ENCODE data around the gene PPIL6. TPM values are rescaled to one million over a fixed set of nuclear protein-coding genes. Genes with fewer than 3 reads are reported as not detected.

The PPIL6 gene
- total RNA-seq, 4 donors from 2014 or later = 1.2 to 16.5 (median 4.8) TPM

DNA sequence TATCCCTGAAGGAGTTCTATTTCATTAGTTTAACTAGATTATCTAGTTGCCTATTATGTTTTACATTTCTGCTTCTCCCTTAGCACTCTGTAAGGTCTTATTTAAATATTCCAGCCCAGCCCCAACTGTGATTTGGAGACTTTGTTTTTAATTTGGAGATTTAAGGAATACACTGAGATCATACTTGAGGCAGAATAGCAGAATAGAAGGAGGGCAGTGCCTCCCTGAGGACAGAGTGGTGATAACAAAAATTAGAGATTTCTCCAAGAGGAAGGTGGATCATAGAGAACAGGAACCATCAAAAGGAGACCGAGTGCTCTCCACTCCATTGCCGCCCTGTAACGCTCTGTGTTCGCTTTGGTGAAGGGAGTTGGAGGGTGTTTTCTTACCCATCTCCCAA, 43.4 kb downstream of the PPIL6 start:
- H3K36me3 ChIP-seq = peaks cover 0 to 4% (median 0%) of the 10 kb centered on the region in 3 donors
- DNase-seq (ENCODE audit: low spot score in 2 of 2) = no peak
- no peak overlapping the region for H3K27ac ChIP-seq
- no peaks in the 10 kb centered on the region for H3K27me3 ChIP-seq
- TF ChIP-seq, protein P1, sequence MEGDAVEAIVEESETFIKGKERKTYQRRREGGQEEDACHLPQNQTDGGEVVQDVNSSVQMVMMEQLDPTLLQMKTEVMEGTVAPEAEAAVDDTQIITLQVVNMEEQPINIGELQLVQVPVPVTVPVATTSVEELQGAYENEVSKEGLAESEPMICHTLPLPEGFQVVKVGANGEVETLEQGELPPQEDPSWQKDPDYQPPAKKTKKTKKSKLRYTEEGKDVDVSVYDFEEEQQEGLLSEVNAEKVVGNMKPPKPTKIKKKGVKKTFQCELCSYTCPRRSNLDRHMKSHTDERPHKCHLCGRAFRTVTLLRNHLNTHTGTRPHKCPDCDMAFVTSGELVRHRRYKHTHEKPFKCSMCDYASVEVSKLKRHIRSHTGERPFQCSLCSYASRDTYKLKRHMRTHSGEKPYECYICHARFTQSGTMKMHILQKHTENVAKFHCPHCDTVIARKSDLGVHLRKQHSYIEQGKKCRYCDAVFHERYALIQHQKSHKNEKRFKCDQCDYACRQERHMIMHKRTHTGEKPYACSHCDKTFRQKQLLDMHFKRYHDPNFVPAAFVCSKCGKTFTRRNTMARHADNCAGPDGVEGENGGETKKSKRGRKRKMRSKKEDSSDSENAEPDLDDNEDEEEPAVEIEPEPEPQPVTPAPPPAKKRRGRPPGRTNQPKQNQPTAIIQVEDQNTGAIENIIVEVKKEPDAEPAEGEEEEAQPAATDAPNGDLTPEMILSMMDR (IDR thresholded peaks at IDR 0.05) = peak in 2 of 5 experiments; percentile 5 to 18
- TF ChIP-seq POLR2A (IDR thresholded peaks at IDR 0.05) (no peak), EP300 (IDR thresholded peaks at IDR 0.05) (no peak)
- no peak overlapping the region for H3K4me3 ChIP-seq
- no peaks in the 10 kb centered on the region for H3K4me1 ChIP-seq
- H3K9me3 ChIP-seq = no peaks in the 10 kb centered on the region
- WGBS, 2 donors = 63 to 85% methylated on average over 4 of the region's 4 CpGs

DNA sequence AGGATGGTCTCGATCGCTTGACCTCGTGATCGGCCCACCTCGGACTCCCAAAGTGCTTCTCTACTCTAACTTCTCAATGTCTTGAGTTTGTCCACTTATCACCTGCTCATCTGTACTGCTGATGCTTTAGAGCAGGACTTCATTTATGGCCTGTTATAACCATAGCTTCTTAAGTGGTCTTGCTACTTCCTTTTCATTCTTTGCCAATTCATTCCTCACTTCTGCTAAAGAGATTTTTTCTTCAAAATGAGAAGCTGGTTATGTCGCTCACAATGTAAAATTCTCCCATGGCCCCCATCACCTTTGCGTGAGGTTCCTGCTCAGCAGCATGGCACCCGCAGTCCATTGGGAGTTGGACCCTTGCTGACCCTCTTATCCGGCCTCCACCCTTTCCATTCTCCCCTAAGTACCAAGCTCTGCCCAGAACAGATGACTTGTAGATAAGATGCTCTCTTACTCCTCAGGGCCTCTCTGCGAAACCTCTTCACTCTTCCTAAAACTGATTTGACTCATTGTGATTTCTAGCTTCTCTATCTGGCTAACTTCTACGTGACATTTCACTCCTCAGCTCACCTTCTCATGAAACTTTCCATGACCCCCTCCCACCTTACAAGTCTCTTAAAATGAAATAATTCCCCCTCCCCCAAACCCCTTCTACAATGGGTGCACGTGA, 44.2 kb downstream of the PPIL6 start:
- peaks cover 0 to 4% (median 0%) of the 10 kb centered on the region in 3 donors for H3K36me3 ChIP-seq
- H3K4me3 ChIP-seq = no peak overlapping the region
- no peak for TF ChIP-seq POLR2A (IDR thresholded peaks at IDR 0.05)
- TF ChIP-seq EP300 (IDR thresholded peaks at IDR 0.05) = no peak
- TF ChIP-seq, protein P1 (IDR thresholded peaks at IDR 0.05) = no peak
- no peaks in the 10 kb centered on the region for H3K27me3 ChIP-seq
- no peaks in the 10 kb centered on the region for H3K9me3 ChIP-seq
- no peaks in the 10 kb centered on the region for H3K4me1 ChIP-seq
- no peak overlapping the region for H3K27ac ChIP-seq
- 92 to 93% methylated on average over 12 of the region's 12 CpGs for WGBS, 2 donors
- no peak for DNase-seq (ENCODE audit: low spot score in 2 of 2)

DNA sequence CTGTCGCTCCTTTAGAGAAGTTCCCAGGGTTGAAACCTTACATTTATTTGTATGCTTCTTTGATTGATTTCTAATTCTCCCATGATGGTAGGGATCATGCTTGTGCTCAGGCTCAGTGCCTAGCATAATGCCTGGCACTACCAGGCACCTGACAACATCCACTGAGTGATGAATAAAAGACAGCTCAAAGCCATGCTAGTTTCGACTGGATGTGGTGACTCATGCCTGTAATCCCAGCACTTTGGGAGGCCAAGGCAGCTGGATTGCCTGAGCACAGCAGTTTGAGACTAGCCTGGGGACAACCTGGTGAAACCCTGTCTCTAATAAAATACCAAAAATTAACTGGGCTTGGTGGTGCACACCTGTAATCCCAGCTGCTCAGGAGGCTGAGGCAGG, 46.5 kb downstream of the PPIL6 start:
- H3K4me1 ChIP-seq = peaks cover 0 to 7% (median 0%) of the 10 kb centered on the region in 4 donors
- H3K4me3 ChIP-seq = no peak overlapping the region
- H3K36me3 ChIP-seq = no peaks in the 10 kb centered on the region
- TF ChIP-seq, protein P1 (IDR thresholded peaks at IDR 0.05) = no peak
- no peak for TF ChIP-seq EP300 (IDR thresholded peaks at IDR 0.05)
- no peak for TF ChIP-seq POLR2A (IDR thresholded peaks at IDR 0.05)
- H3K27me3 ChIP-seq = no peaks in the 10 kb centered on the region
- H3K9me3 ChIP-seq = no peaks in the 10 kb centered on the region
- whole genome bisulfite sequencing, 2 donors = 81 to 90% methylated on average over 2 of the region's 2 CpGs
- no peak for DNase-seq (ENCODE audit: low spot score in 2 of 2)
- H3K27ac ChIP-seq = no peak overlapping the region

DNA sequence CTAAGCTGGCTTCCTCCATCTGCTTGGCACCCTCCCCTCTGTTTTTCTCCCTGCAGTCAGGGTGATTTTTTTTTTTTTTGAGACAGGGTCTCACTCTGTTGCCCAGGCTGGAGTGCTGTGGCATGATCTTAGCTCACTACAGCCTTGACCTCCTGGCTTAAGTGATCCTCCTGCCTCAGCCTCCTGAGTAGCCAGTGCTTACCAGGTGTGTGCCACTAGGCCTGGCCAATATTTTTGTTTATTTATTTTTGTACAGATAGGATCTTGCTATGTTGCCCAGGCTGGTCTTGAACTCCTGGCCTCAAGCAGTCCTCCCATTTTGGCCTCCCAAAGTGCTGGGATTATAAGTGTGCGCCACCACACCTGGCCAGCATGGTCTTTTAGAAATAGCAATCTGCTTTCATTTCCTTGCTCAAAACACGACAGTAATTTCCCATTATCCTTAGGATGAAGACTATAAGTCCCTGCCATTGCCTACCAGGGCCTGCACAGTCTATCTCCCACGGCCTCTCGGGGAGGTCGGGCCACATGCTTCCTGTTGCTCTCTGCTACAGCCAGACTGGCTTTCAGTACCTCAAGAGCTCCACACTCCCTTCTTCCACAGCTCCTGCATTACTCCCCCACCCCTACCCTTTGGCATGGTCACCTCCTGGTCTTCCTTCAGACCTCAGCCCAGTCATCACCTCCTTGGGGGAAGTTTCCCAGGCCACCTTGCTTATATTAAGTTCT, 47.1 kb downstream of the PPIL6 start:
- Histone ChIP-seq H3K27me3 (no peaks in the 10 kb centered on the region), H3K27ac (no peak overlapping the region), H3K36me3 (no peaks in the 10 kb centered on the region), H3K9me3 (no peaks in the 10 kb centered on the region), H3K4me1 (peaks cover 0 to 7% (median 0%) of the 10 kb centered on the region in 4 donors), H3K4me3 (no peak overlapping the region)
- 84 to 88% methylated on average over 5 of the region's 5 CpGs for WGBS, 2 donors
- DNase-seq (ENCODE audit: low spot score in 2 of 2) = no peak
- TF ChIP-seq POLR2A (IDR thresholded peaks at IDR 0.05) (no peak), EP300 (IDR thresholded peaks at IDR 0.05) (no peak)
- TF ChIP-seq, protein P1 (IDR thresholded peaks at IDR 0.05) = no peak

DNA sequence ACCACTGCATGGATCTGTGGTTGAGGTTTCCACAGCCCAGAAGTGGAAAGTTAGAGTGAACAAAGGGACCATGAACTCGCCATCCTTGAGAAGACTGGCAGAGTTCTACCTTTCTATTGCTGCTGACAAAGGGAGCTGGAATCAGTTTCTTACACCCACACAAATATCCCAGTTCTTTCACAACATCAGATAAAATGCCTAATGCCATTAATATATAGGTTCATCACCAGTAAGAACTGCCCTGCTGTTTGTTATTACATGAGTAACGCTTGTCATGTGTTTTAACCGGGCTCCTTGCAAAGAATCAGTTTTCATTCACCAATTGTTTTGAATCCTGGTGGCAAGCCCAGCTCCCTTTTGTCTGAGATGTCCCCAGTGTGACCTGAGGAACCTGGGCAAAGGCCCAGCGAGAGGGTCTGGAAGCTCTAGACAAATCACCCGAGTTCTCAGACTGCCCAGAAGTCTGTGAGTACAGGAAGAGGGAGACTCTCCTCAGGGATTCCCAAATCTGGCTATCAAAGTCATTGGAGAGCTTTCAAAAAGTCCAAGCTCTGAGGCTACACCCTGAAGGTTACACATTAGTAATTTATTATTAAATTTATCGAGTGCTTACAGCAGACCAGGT, 50.7 kb downstream of the PPIL6 start:
- Histone ChIP-seq H3K4me1 (peaks cover 0 to 12% (median 0%) of the 10 kb centered on the region in 4 donors), H3K27me3 (no peaks in the 10 kb centered on the region), H3K36me3 (no peaks in the 10 kb centered on the region), H3K27ac (peak overlapping the region in 1 of 4 donors; percentile 5), H3K9me3 (no peaks in the 10 kb centered on the region), H3K4me3 (no peak overlapping the region)
- TF ChIP-seq, protein P1 (IDR thresholded peaks at IDR 0.05) = no peak
- TF ChIP-seq POLR2A (IDR thresholded peaks at IDR 0.05) (no peak), EP300 (IDR thresholded peaks at IDR 0.05) (no peak)
- no peak for DNase-seq (ENCODE audit: low spot score in 2 of 2)
- 58 to 67% methylated on average over 6 of the region's 6 CpGs for WGBS, 2 donors

Data from tibial nerve (tissue), 4 donors.